BLaER1 treated with 17β-estradiol and CSF1 and Interleukin-3, amounts not matched to agents 10 nM and 100 nM (cell line): Measurements from ENCODE around the gene NCOA7.

ENCODE experiments used
- H3K27ac ChIP-seq, 11 experiments: shearing (Covaris generic); formaldehyde crosslinking; 2 replicates each; pipeline ENCODE4 v1.8.1; 2022
- H3K27me3 ChIP-seq, 11 experiments: shearing (Covaris generic); formaldehyde crosslinking; 2 replicates each; pipeline ENCODE4 v1.8.1; 2022
- H3K36me3 ChIP-seq, 11 experiments: shearing (Covaris generic); formaldehyde crosslinking; 2 replicates each; pipeline ENCODE4 v1.8.1; 2022
- H3K4me1 ChIP-seq, 10 experiments: shearing (Covaris generic); formaldehyde crosslinking; 2 replicates each; pipeline ENCODE4 v1.8.1; 2022
- H3K4me2 ChIP-seq, 11 experiments: shearing (Covaris generic); formaldehyde crosslinking; 2 replicates each; pipeline ENCODE4 v1.8.1; 2022
- H3K4me3 ChIP-seq, 10 experiments: shearing (Covaris generic); formaldehyde crosslinking; 2 replicates each; pipeline ENCODE4 v1.8.1; 2022
- H3K9ac ChIP-seq, 11 experiments: shearing (Covaris generic); formaldehyde crosslinking; 2 replicates each; pipeline ENCODE4 v1.8.1; 2022
- H3K9me3 ChIP-seq, 11 experiments: shearing (Covaris generic); formaldehyde crosslinking; replicated peaks in 1 of 11; 2 replicates each; pipeline ENCODE4 v1.8.1; 2022
- H4K20me1 ChIP-seq, 11 experiments: shearing (Covaris generic); formaldehyde crosslinking; 2 replicates each; pipeline ENCODE4 v1.8.1; 2022
- Cebpa-rat ChIP-seq, 11 experiments: shearing (Covaris generic); IDR thresholded peaks; 2 replicates each; pipeline ENCODE4 v1.8.1; 2022

NCOA7 gene

GRCh38 chr6:125790358-125791150, at the start of gene NCOA7:
NCOA7 (plus strand) TSS chr6:125790960; CDS start chr6:125815355, 24,395 bp downstream.
- H3K4me3 ChIP-seq, result peak within 1 kb of the TSS; percentile 83 to 94 (median 88)
- H3K36me3 ChIP-seq, result peaks cover 0 to 3% (median 0%) of the 10 kb centered on the region in 11 experiments; a peak in 1 of 22 replicates
- H3K27me3 ChIP-seq, result no peaks in the 10 kb centered on the region; a peak in 1 of 22 replicates
- peaks cover 0 to 7% (median 0%) of the 10 kb centered on the region in 11 experiments; a peak in 2 of 22 replicates for H4K20me1 ChIP-seq
- H3K4me1 ChIP-seq, result peaks cover 29 to 59% (median 46%) of the 10 kb centered on the region in 10 experiments
- TF ChIP-seq Cebpa-rat (IDR thresholded peaks at IDR 0.05), result no peak
- no peaks in the 10 kb centered on the region for H3K9me3 ChIP-seq
- peak within 1 kb of the TSS; percentile 87 to 95 (median 92) for H3K27ac ChIP-seq
- H3K4me2 ChIP-seq, result peak within 1 kb of the TSS; percentile 86 to 97 (median 96)
- peak within 1 kb of the TSS; percentile 86 to 92 (median 91) for H3K9ac ChIP-seq

GRCh38 chr6:125741336-125741735, 49.4 kb upstream of the NCOA7 start:
- no peaks in the 10 kb centered on the region for H3K9me3 ChIP-seq
- no peaks in the 10 kb centered on the region for H3K36me3 ChIP-seq
- H4K20me1 ChIP-seq, result peaks cover 0 to 7% (median 0%) of the 10 kb centered on the region in 11 experiments; a peak in 1 of 22 replicates
- no peak overlapping the region for H3K4me3 ChIP-seq
- H3K27me3 ChIP-seq, result peaks cover 27 to 42% (median 29%) of the 10 kb centered on the region in 11 experiments
- H3K27ac ChIP-seq, result no peak overlapping the region
- H3K4me2 ChIP-seq, result no peak overlapping the region
- H3K4me1 ChIP-seq, result peaks cover 0 to 1% (median 0%) of the 10 kb centered on the region in 10 experiments; a peak in 2 of 20 replicates
- TF ChIP-seq Cebpa-rat (IDR thresholded peaks at IDR 0.05), result no peak
- no peak overlapping the region for H3K9ac ChIP-seq

GRCh38 chr6:125742024-125742423, 48.7 kb upstream of the NCOA7 start:
- no peak overlapping the region for H3K27ac ChIP-seq
- no peak overlapping the region for H3K4me3 ChIP-seq
- H4K20me1 ChIP-seq, result peaks cover 0 to 14% (median under 1%) of the 10 kb centered on the region in 11 experiments; a peak in 9 of 22 replicates
- H3K36me3 ChIP-seq, result no peaks in the 10 kb centered on the region
- no peak for TF ChIP-seq Cebpa-rat (IDR thresholded peaks at IDR 0.05)
- peaks cover 34 to 48% (median 36%) of the 10 kb centered on the region in 11 experiments for H3K27me3 ChIP-seq
- no peaks in the 10 kb centered on the region for H3K9me3 ChIP-seq
- no peak overlapping the region for H3K9ac ChIP-seq
- H3K4me2 ChIP-seq, result no peak overlapping the region
- peaks cover 0 to 8% (median 7%) of the 10 kb centered on the region in 10 experiments; a peak in 13 of 20 replicates for H3K4me1 ChIP-seq

- peaks cover 0 to 19% (median 7%) of the 10 kb centered on the region in 11 experiments; a peak in 15 of 22 replicates for H4K20me1 ChIP-seq
- H3K27me3 ChIP-seq, result peaks cover 40 to 54% (median 42%) of the 10 kb centered on the region in 11 experiments
- H3K36me3 ChIP-seq, result no peaks in the 10 kb centered on the region
- no peak for TF ChIP-seq Cebpa-rat (IDR thresholded peaks at IDR 0.05)
- no peaks in the 10 kb centered on the region for H3K9me3 ChIP-seq
- no peak overlapping the region for H3K4me3 ChIP-seq
- H3K4me1 ChIP-seq, result peaks cover 4 to 14% (median 12%) of the 10 kb centered on the region in 10 experiments; a peak in 18 of 20 replicates
- no peak overlapping the region for H3K27ac ChIP-seq
- H3K4me2 ChIP-seq, result no peak overlapping the region
- no peak overlapping the region for H3K9ac ChIP-seq
Measured at GRCh38 chr6:125742464-125743120, 48.2 kb upstream of the NCOA7 start.

- Histone ChIP-seq H3K4me3 (no peak overlapping the region), H3K27ac (no peak overlapping the region)
Measured at GRCh38 chr6:125743604-125744003, 47.2 kb upstream of the NCOA7 start.

GRCh38 chr6:125745281-125746018, 45.3 kb upstream of the NCOA7 start:
- TF ChIP-seq Cebpa-rat (IDR thresholded peaks at IDR 0.05), result no peak
- Histone ChIP-seq H4K20me1 (peaks cover 0 to 36% (median 21%) of the 10 kb centered on the region in 11 experiments; a peak in 16 of 22 replicates), H3K27me3 (peaks cover 68 to 83% (median 70%) of the 10 kb centered on the region in 11 experiments), H3K36me3 (no peaks in the 10 kb centered on the region), H3K4me1 (peaks cover 14 to 39% (median 36%) of the 10 kb centered on the region in 10 experiments; a peak in 19 of 20 replicates), H3K4me3 (no peak overlapping the region), H3K4me2 (no peak overlapping the region), H3K27ac (no peak overlapping the region), H3K9ac (no peak overlapping the region), H3K9me3 (no peaks in the 10 kb centered on the region)

More at GRCh38 chr6:125743604-125744003, 47.2 kb upstream of the NCOA7 start:
- peaks cover 0 to 29% (median 17%) of the 10 kb centered on the region in 11 experiments; a peak in 16 of 22 replicates for H4K20me1 ChIP-seq
- peaks cover 50 to 64% (median 52%) of the 10 kb centered on the region in 11 experiments for H3K27me3 ChIP-seq
- H3K9me3 ChIP-seq, result no peaks in the 10 kb centered on the region
- peaks cover 7 to 24% (median 22%) of the 10 kb centered on the region in 10 experiments; a peak in 18 of 20 replicates for H3K4me1 ChIP-seq
- H3K4me2 ChIP-seq, result no peak overlapping the region
- no peaks in the 10 kb centered on the region for H3K36me3 ChIP-seq
- TF ChIP-seq Cebpa-rat (IDR thresholded peaks at IDR 0.05), result no peak
- H3K9ac ChIP-seq, result no peak overlapping the region

GRCh38 chr6:125746019-125746414, 44.7 kb upstream of the NCOA7 start:
- Histone ChIP-seq H3K4me1 (peaks cover 14 to 39% (median 36%) of the 10 kb centered on the region in 10 experiments; a peak in 19 of 20 replicates), H3K36me3 (no peaks in the 10 kb centered on the region), H3K9me3 (no peaks in the 10 kb centered on the region), H3K4me3 (0 out of 20 replicates have a peak overlapping the region, but pooled peaks of 1 of the 10 experiments have one; percentile 71), H3K9ac (no peak overlapping the region), H4K20me1 (peaks cover 0 to 36% (median 21%) of the 10 kb centered on the region in 11 experiments; a peak in 16 of 22 replicates), H3K4me2 (peak overlapping the region in 3 of 11 experiments; percentile 96 to 98 (median 98); a peak in 4 of 22 replicates), H3K27me3 (peaks cover 74 to 88% (median 76%) of the 10 kb centered on the region in 11 experiments), H3K27ac (no peak overlapping the region)
- no peak for TF ChIP-seq Cebpa-rat (IDR thresholded peaks at IDR 0.05)
